GM12878 (cell line): ENCODE data around the gene SESN1. TPM values are rescaled to one million over a fixed set of nuclear protein-coding genes. Genes with fewer than 3 reads are reported as not detected.

Experiments
- ATAC-seq: fragments of 200-7000 bp; cut with Tn5 transposase; 3 replicates; pipeline ENCODE4 v1.9.1; 2020; ENCODE audit warnings: mild to moderate bottlenecking, moderate library complexity
- BruUV-seq: library from RNA; stranded (reverse); fragments of 400-500 nt; replicated peaks from 2 replicates; lab custom pipeline; 2021; lab: Mats Ljungman, UMichigan
- CTCF ChIA-PET: fragments of 300-600 bp; sonication (Branson Sonifier 250); formaldehyde crosslinking; extraction: SDS; loops from one replicate; lab custom pipeline; 2021; ENCODE audit warnings: inconsistent platforms; lab: Yijun Ruan, JAX
- POLR2A ChIA-PET: fragments of 350-600 bp; formaldehyde crosslinking; extraction: SDS; loops from one replicate; lab custom pipeline; 2021; ENCODE audit warnings: inconsistent platforms; lab: Charles Lee
- RAD21 ChIA-PET: fragments of 300-600 bp; sonication (Branson Sonifier 250); formaldehyde crosslinking; loops from one replicate; lab custom pipeline; 2023; ENCODE audit warnings: antibody characterized with exemption; ENCODE audit not compliant: unreplicated experiment; lab: Charles Lee
- SMC1A ChIA-PET: fragments of 300-600 bp; sonication (Branson Sonifier 250); formaldehyde crosslinking; loops from one replicate; lab custom pipeline; 2023; ENCODE audit not compliant: unreplicated experiment, uncharacterized antibody; lab: Charles Lee
- DNase-seq: peaks from one replicate; pipeline ENCODE4 v3.0.0-alpha.2; 2011; ENCODE audit warnings: low read depth, low spot score
- FAIRE-seq: peaks from 3 replicates; lab custom pipeline; 2011; peaks lifted over from hg19 to GRCh38; lab: Jason Lieb, UNC
- H2AFZ ChIP-seq: 2 replicates; pipeline ENCODE4 v1.6.0; 2011; ENCODE audit warnings: low read depth, low read length, control low read depth; ENCODE audit not compliant: control insufficient read depth
- H3K27ac ChIP-seq: 2 replicates; pipeline ENCODE4 v1.5.1; 2011; ENCODE audit warnings: control low read depth; ENCODE audit not compliant: control insufficient read depth, insufficient read depth
- H3K27me3 ChIP-seq, 2 experiments: replicated peaks in 1 of 2; 2 replicates each; pipeline versions ENCODE4 v1.6.0 to v1.6.1; 2011; ENCODE audit warnings: low read length in 1 of 2; ENCODE audit not compliant: control insufficient read depth in 2 of 2, insufficient read depth in 2 of 2
- H3K36me3 ChIP-seq, 2 experiments: 2 replicates each; pipeline ENCODE4 v1.5.1; 2011; ENCODE audit warnings: low read length in 1 of 2; ENCODE audit not compliant: control insufficient read depth in 2 of 2, insufficient read depth in 2 of 2
- H3K4me1 ChIP-seq: 2 replicates; pipeline ENCODE4 v1.6.1; 2011; ENCODE audit warnings: mild to moderate bottlenecking, low read length, moderate library complexity, mixed read lengths; ENCODE audit not compliant: control insufficient read depth, insufficient read depth
- H3K4me2 ChIP-seq: 2 replicates; pipeline ENCODE4 v1.6.0; 2011; ENCODE audit warnings: control low read depth; ENCODE audit not compliant: control insufficient read depth, insufficient read depth
- H3K4me3 ChIP-seq: fragments of 200-600 bp; sonication (generic); 2 replicates; pipeline ENCODE4 v1.5.1; 2016
- H3K79me2 ChIP-seq: 2 replicates; pipeline ENCODE4 v1.6.0; 2011; ENCODE audit warnings: low read length; ENCODE audit not compliant: control insufficient read depth, insufficient read depth
- H3K9ac ChIP-seq: 2 replicates; pipeline ENCODE4 v1.8.0; 2011; ENCODE audit warnings: low read length, control low read depth, mixed read lengths; ENCODE audit not compliant: control insufficient read depth, insufficient read depth
- H3K9me3 ChIP-seq: replicated peaks from 3 replicates; pipeline ENCODE4 v1.5.1; 2011; ENCODE audit warnings: mild to moderate bottlenecking, low read length; ENCODE audit not compliant: control insufficient read depth, insufficient read depth
- H4K20me1 ChIP-seq: 2 replicates; pipeline ENCODE4 v1.6.0; 2011; ENCODE audit not compliant: control insufficient read depth, insufficient read depth
- BRCA1 ChIP-seq: IDR thresholded peaks from 2 replicates; pipeline ENCODE4 v1.6.1; 2011; ENCODE audit warnings: low read depth, low read length, improper control_type of control experiment
- HDAC2 ChIP-seq: fragments of 200-600 bp; sonication (generic); IDR thresholded peaks from 2 replicates; pipeline ENCODE4 v1.6.1; 2017
- NRF1 ChIP-seq: conservative IDR thresholded peaks from 2 replicates; pipeline ENCODE4 v1.6.1; 2011; ENCODE audit warnings: mild to moderate bottlenecking, low read depth, low read length, improper control_type of control experiment
- PML ChIP-seq: IDR thresholded peaks from 2 replicates; pipeline ENCODE4 v1.6.1; 2012; ENCODE audit warnings: low read length, inconsistent platforms
- SMAD1 ChIP-seq: fragments of 450-650 bp; IDR thresholded peaks from 2 replicates; pipeline ENCODE4 v1.6.1; 2018; ENCODE audit warnings: mild to moderate bottlenecking, low read depth; ENCODE audit not compliant: partially characterized antibody
- STAT1 ChIP-seq: fragments of 450-650 bp; conservative IDR thresholded peaks from 2 replicates; pipeline ENCODE4 v1.6.1; 2014; ENCODE audit warnings: antibody characterized with exemption, mild to moderate bottlenecking
- YBX1 ChIP-seq: fragments of 450-650 bp; IDR thresholded peaks from 2 replicates; pipeline ENCODE4 v1.6.1; 2016; ENCODE audit warnings: antibody characterized with exemption
- WGBS: methylation state at CpG from one replicate; pipeline ENCODE4 v1.1.6; 2016; ENCODE audit warnings: low lambda C conversion rate; ENCODE audit not compliant: insufficient replicate concordance, insufficient coverage; ENCODE audit errors: missing lambda C conversion rate; 5-methylcytosine and 5-hydroxymethylcytosine counted together
- in situ Hi-C: fragments of 300-500 bp; cut with MboI; formaldehyde crosslinking; loops from 9 replicates; pipeline ENCODE4 v1.14.3; 2018; ENCODE audit warnings: mixed read lengths
- intact Hi-C: fragments of 100-400 bp; cut with micrococcal nuclease; formaldehyde crosslinking; loops from one replicate; pipeline ENCODE4 v1.14.2; 2022; ENCODE audit not compliant: unreplicated experiment
- polyA plus RNA-seq, 11 experiments: library from polyadenylated mRNA; depleted of rRNA in 4 of 11; unstranded in 6 of 11; stranded (reverse) in 5 of 11; fragments of >200 nt; fragmentation: Nextera tagmentation in 4 of 11; fragmentation: Illumina TruSeq in 1 of 11; extraction: Ambion mirVana in 4 of 11; extraction: Trizol in 1 of 11; gene quantifications; 1 replicate in 1 of 11; 2 replicates in 10 of 11; pipeline versions ENCODE4 v1.2.1 to v1.2.3, GENCODE V29; 2011 to 2016; ENCODE audit warnings: inconsistent platforms in 2 of 11, missing spikeins in 2 of 11, low read depth in 1 of 11
- total RNA-seq, 4 experiments: library from RNA; depleted of rRNA in 3 of 4; stranded (reverse); fragments of >200 nt in 3 of 4; fragmentation: Illumina TruSeq in 1 of 4; extraction: Trizol in 1 of 4; gene quantifications; 2 replicates each; pipeline versions ENCODE4 v1.2.1 to v1.2.3, GENCODE V29; 2013 to 2021
- TF ChIP-seq, protein P1 (sequence below): fragments of 450-650 bp; formaldehyde crosslinking; IDR thresholded peaks from 2 replicates; pipeline ENCODE4 v1.5.0; 2022; ENCODE audit warnings: mild to moderate bottlenecking, missing genetic modification characterization
- TF ChIP-seq, protein P2 (sequence below): IDR thresholded peaks from 2 replicates; pipeline ENCODE4 v1.6.1; 2011; ENCODE audit warnings: low read depth, mild to moderate bottlenecking, low read length, moderate library complexity, borderline replicate concordance; ENCODE audit errors: extremely low read depth

Gene SESN1
- total and polyA plus RNA-seq, 10 of the 15 experiments (the other 5 are each of a cell fraction or from before 2014, with no cell fraction given), result 1.3 to 13.0 (median 3.3) TPM

DNA sequence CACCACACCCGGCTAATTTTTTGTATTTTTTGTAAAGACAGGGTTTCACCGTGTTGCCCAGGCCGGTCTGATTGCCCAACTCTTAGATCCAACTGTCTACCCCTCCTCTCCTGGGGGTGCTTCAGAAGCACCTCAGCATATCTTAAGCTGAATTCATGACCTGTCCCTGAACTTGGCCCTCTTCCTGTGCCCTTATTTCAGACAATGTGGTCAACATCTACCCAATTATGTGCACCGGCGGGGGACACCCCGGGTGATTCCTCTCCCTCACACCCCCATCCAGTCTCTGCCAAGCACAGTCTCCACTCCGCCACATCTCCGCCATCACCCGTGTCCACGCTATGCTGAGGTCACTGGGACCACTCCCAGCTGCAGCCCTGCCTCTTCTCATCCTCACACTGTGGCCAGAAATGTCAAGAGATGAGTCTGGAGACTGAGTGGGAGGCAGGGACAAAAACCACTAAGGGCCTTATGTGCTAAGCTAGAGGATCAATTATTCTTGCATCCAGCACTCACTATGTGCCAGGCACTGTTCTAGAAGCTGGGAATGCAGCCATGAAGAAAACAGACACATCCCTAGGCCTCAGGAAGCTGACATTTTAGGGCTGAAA is 134.6 kb downstream of the SESN1 start (continued):
- TF ChIP-seq, protein P1, sequence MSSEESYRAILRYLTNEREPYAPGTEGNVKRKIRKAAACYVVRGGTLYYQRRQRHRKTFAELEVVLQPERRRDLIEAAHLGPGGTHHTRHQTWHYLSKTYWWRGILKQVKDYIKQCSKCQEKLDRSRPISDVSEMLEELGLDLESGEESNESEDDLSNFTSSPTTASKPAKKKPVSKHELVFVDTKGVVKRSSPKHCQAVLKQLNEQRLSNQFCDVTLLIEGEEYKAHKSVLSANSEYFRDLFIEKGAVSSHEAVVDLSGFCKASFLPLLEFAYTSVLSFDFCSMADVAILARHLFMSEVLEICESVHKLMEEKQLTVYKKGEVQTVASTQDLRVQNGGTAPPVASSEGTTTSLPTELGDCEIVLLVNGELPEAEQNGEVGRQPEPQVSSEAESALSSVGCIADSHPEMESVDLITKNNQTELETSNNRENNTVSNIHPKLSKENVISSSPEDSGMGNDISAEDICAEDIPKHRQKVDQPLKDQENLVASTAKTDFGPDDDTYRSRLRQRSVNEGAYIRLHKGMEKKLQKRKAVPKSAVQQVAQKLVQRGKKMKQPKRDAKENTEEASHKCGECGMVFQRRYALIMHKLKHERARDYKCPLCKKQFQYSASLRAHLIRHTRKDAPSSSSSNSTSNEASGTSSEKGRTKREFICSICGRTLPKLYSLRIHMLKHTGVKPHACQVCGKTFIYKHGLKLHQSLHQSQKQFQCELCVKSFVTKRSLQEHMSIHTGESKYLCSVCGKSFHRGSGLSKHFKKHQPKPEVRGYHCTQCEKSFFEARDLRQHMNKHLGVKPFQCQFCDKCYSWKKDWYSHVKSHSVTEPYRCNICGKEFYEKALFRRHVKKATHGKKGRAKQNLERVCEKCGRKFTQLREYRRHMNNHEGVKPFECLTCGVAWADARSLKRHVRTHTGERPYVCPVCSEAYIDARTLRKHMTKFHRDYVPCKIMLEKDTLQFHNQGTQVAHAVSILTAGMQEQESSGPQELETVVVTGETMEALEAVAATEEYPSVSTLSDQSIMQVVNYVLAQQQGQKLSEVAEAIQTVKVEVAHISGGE (CRISPR knock-in tag), result no peak
- TF ChIP-seq NRF1 (no peak), YBX1 (no peak)

DNA sequence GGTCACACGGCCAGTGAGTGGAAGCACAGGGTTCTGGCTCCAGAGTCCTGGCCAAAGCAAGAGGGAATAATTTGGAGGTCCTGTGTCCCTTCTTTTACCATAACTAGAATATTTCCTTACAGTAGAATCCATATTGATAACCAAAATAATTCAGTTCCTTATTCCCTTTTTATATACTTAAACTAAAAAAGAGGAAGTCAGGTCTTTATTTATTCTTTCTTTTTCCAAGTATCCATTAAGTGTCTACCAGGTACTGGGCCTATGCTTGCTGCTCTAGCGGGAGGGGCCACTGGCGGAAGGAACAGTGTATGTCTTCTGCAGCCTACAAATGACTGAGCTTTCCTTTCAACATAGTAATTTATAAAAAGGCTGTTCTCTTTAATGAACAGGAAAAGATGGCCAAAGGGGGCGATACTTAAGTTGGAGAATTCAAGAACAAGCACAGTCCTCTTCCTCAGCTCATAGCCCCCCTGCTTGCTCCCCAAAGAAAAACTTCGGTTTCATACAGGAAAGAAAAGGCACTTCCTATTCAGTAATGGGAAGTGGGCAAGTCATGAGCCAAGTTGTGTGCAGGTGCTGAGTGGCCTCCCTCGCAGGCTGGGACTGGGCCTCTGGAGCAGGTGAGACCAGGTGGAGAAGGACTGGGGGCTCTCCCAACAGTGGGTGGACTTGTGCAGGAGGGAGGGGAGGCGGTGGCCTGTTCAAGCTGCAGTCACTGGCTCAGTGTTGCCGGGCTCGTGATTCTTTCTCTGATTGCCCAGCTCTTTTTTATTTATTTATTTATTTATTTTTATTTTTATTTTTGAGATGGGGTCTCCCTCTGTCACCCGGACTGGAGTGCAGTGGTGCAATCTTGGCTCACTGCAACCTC is 135.5 kb downstream of the SESN1 start:
- Histone ChIP-seq H3K4me3 (no peak overlapping the region), H3K27ac (no peak overlapping the region), H3K9ac (no peak overlapping the region), H3K27me3 (peaks cover 0 to 3% of the 10 kb centered on the region in 2 experiments), H3K4me1 (no peaks in the 10 kb centered on the region), H3K4me2 (no peak overlapping the region), H2AFZ (no peak overlapping the region), H4K20me1 (no peaks in the 10 kb centered on the region), H3K36me3 (no peaks in the 10 kb centered on the region), H3K9me3 (no peaks in the 10 kb centered on the region), H3K79me2 (no peaks in the 10 kb centered on the region)
- no peak for ATAC-seq
- RAD21 ChIA-PET, result no interaction called here
- SMC1A ChIA-PET, result no interaction called here
- in situ Hi-C loops (no loop called here), intact Hi-C loops (no loop called here)
- 44% methylated on average over 10 of the region's 10 CpGs for WGBS
- no peak for DNase-seq
- no TSS peak for BruUV-seq
- TF ChIP-seq HDAC2 (no peak), PML (no peak), SMAD1 (no peak), STAT1 (no peak), BRCA1 (no peak)
- TF ChIP-seq, protein P2, sequence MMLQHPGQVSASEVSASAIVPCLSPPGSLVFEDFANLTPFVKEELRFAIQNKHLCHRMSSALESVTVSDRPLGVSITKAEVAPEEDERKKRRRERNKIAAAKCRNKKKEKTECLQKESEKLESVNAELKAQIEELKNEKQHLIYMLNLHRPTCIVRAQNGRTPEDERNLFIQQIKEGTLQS, result no peak
- CTCF ChIA-PET, result no interaction called here
- POLR2A ChIA-PET, result no interaction called here
- FAIRE-seq, result no peak
